GM21526 (cell line): Measurements from ENCODE around the gene CEP128.
"Not testable (repeated sequence)": the region's sequence is repeated elsewhere in the genome, so short reads cannot be mapped to it uniquely, and the experiment has no call there.

Source experiments
- ATAC-seq: cut with Tn5 transposase; IDR thresholded peaks from one replicate; pipeline ENCODE4 v1.9.1; 2021; ENCODE audit warnings: moderate library complexity; ENCODE audit not compliant: unreplicated experiment, low FRiP score

The CEP128 gene

GRCh38 chr14:80954687-80955299, 13.3 kb upstream of the CEP128 start:
- ATAC-seq = peak; percentile 37

GRCh38 chr14:80953211-80953610, 11.7 kb upstream of the CEP128 start:
- not testable (repeated sequence) for ATAC-seq

- no peak for ATAC-seq
Measured at GRCh38 chr14:80951491-80951890, 10.0 kb upstream of the CEP128 start.

- no peak for ATAC-seq
Measured at GRCh38 chr14:80948291-80948690, 6.8 kb upstream of the CEP128 start.

- ATAC-seq = no peak
Measured at GRCh38 chr14:80946797-80947196, 5.3 kb upstream of the CEP128 start.

GRCh38 chr14:80946187-80946586, 4.6 kb upstream of the CEP128 start:
- no peak for ATAC-seq

- ATAC-seq = no peak
Measured at GRCh38 chr14:80944861-80945617, 3.5 kb upstream of the CEP128 start.

- ATAC-seq = peak; percentile 4
Measured at GRCh38 chr14:80942191-80942600, 658 bp upstream of the CEP128 start.

- ATAC-seq = no peak
Measured at GRCh38 chr14:80940146-80940545, 1.4 kb downstream of the CEP128 start.

GRCh38 chr14:80933686-80934085, 7.9 kb downstream of the CEP128 start:
- no peak for ATAC-seq

GRCh38 chr14:80933282-80933681, 8.3 kb downstream of the CEP128 start:
- no peak for ATAC-seq

GRCh38 chr14:80930836-80931389, 10.6 kb downstream of the CEP128 start:
- ATAC-seq = peak; percentile 99

GRCh38 chr14:80930095-80930494, 11.4 kb downstream of the CEP128 start:
- ATAC-seq = no peak

- no peak for ATAC-seq
Measured at GRCh38 chr14:80927083-80927989, 14.2 kb downstream of the CEP128 start.

GRCh38 chr14:80926397-80927082, 15.0 kb downstream of the CEP128 start:
- no peak for ATAC-seq

GRCh38 chr14:80924365-80925103, 17.0 kb downstream of the CEP128 start:
- no peak for ATAC-seq

- ATAC-seq = no peak
Measured at GRCh38 chr14:80923368-80923767, 18.2 kb downstream of the CEP128 start.

- no peak for ATAC-seq
Measured at GRCh38 chr14:80919622-80920021, 21.9 kb downstream of the CEP128 start.

GRCh38 chr14:80912013-80912412, 29.5 kb downstream of the CEP128 start:
- not testable (repeated sequence) for ATAC-seq

- no peak for ATAC-seq
Measured at GRCh38 chr14:80906946-80907345, 34.6 kb downstream of the CEP128 start.
